HFF-Myc (cell line): ENCODE data around the gene KCTD2.

ENCODE experiments used
- DNase-seq: peaks from one replicate; pipeline ENCODE4 v3.0.0-alpha.2; 2011; ENCODE audit warnings: low read depth; ENCODE audit errors: extremely low read depth
- H3K4me3 ChIP-seq: replicated peaks from 2 replicates; pipeline ENCODE4 v1.5.1; 2011; ENCODE audit warnings: low read depth, mild to moderate bottlenecking, control low read depth, low read length
- CTCF ChIP-seq: IDR thresholded peaks from 2 replicates; pipeline ENCODE4 v1.5.1; 2012; ENCODE audit warnings: mild to moderate bottlenecking, low read depth, low read length, control low read depth; ENCODE audit errors: missing control alignments

Gene KCTD2

GRCh38 chr17:75064040-75064439 lies 17.0 kb downstream of the KCTD2 start:
- no peak for DNase-seq
- no peak for TF ChIP-seq CTCF
- no peak overlapping the region for H3K4me3 ChIP-seq

GRCh38 chr17:75064460-75064859 lies 17.4 kb downstream of the KCTD2 start:
- no peak for TF ChIP-seq CTCF
- no peak overlapping the region for H3K4me3 ChIP-seq
- DNase-seq, result no peak

GRCh38 chr17:75064867-75065561 lies 18.0 kb downstream of the KCTD2 start:
- no peak for TF ChIP-seq CTCF
- no peak overlapping the region for H3K4me3 ChIP-seq
- DNase-seq, result no peak

GRCh38 chr17:75065562-75066151 lies 18.6 kb downstream of the KCTD2 start:
- TF ChIP-seq CTCF, result no peak
- H3K4me3 ChIP-seq, result no peak overlapping the region
- DNase-seq, result no peak

GRCh38 chr17:75067856-75068255 lies 20.8 kb downstream of the KCTD2 start:
- TF ChIP-seq CTCF, result no peak
- H3K4me3 ChIP-seq, result no peak overlapping the region
- no peak for DNase-seq

GRCh38 chr17:75068750-75069149 lies 21.7 kb downstream of the KCTD2 start:
- no peak for DNase-seq
- no peak for TF ChIP-seq CTCF
- H3K4me3 ChIP-seq, result no peak overlapping the region
